Activated effector memory CD4-positive, alpha-beta T cell treated with anti-CD3 and anti-CD28 coated beads, Interleukin-2, amount 50 U/mL, for 16 hours (primary cell): ENCODE results near the gene NFKB2.

Experiments
- DNase-seq: peaks from one replicate; pipeline ENCODE4 v3.0.0-alpha.2; 2020

NFKB2 gene

GRCh38 chr10:102409604-102410428 lies 14.3 kb downstream of the NFKB2 start:
- no peak for DNase-seq

GRCh38 chr10:102410429-102411073 lies 15.0 kb downstream of the NFKB2 start:
- peak; percentile 83 for DNase-seq

GRCh38 chr10:102411341-102412255 lies 16.1 kb downstream of the NFKB2 start:
- no peak for DNase-seq

GRCh38 chr10:102412293-102412692 lies 16.8 kb downstream of the NFKB2 start:
- no peak for DNase-seq

DNA sequence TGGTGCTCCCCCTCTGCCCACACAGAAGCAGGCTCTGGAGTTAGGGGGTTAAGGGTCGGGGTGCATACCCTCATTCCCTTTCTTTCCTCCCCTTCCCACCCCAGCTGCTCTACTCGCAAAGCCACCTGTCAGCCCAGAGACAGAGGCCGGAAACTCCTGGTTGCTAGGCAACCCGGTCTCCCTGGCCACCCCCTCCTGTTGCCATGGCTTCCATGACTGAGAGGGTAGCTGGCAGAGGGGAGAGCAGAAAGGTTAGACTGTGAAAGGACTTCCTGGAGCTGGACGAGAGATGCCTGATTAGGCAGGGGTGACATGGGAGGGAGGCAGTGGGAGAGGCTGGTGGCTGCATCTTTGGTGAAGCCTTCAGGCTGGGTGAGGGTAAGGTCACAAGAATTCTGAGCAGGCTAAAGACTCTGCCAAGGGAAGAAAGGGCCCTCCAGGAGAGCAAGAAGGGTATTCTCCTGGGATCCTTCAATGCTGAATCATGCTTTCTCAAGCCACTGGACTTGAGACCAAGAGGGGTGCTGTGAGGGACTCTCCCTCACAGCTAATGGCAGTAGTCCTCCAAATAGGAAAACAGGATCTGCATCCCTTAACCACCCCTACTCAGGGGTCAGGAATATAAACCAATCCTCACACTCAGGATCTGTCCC lies 17.7 kb downstream of the NFKB2 start:
- DNase-seq: peak; percentile 78

DNA sequence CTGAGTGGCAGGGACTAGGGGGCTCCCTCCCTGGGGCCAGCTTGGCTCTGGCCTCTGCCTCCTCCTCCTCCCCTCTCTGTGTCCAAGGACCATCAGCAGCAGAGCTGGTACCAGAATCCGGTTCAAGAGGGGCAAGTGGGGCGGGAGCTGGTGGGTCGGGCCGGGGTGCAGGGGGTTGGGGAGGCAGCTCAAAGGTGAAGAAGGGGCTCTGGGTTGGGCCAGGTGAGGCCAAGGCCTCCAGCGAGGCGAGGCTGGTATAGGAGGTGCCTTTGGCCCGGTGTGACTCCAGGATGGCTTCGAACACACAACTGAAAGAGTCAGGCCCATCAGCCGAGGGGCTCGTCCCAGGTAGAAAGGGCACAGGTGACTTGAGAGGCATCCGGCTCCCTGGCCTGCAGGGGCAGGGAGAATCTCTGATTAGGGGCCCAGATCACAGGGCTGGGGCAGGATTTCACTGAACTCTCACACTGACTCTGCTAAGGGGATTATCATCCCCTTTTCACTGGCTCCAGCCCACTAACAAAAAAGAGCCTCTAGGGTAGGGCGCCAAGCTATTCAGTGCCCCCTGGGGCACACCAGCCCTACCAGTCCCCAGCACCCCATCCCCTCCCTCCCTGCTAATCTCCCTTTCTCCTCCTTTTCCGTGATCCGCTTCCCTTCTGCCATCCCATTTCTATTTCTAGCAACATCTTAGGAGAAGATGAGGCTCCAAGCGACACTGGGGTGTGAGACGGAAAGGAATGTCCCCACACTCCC lies 18.5 kb downstream of the NFKB2 start:
- no peak for DNase-seq

DNA sequence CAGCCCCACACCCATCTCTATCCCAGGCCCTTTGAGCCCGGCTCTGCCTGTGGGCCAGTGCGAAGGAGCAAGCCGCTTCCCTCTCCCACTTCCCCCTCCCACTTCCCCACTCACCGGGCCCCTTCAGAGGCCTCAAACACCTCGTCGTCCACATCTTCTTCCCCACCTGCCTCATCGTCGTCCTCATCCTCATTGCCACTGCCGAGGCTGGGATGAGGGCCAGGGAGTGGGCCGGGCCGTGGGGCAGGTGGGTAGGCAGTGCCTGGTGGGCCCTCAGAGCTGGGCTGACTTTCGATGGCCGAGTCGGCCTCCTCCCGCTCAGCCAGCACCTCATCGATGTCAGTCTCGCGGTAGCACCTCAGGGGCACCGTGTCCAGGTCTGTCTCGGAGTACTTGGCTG lies 19.2 kb downstream of the NFKB2 start:
- no peak for DNase-seq

DNA sequence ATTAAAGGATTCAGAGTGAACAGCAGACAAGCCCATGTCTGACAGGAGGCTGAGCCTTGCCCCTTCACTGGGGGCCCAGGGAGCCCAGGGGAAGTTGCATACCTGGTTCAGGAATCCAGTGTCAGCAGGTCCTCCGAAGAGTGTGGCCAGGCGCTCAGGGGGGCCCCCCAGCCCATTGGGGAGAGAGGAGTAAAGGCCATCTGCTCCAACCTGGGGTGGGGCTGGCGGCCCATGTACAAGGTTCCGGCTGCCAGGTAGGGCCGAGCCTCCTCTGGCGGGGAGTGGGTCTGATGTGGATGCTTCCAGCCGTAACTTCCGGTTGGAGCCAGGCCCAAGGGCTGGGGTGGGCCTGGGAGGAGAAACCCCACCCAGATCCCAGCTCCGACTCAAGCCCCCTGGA lies 20.8 kb downstream of the NFKB2 start:
- DNase-seq: no peak

- no peak for DNase-seq
These were observed 21.2 kb downstream of the NFKB2 start for GRCh38 chr10:102416695-102417094.

DNA sequence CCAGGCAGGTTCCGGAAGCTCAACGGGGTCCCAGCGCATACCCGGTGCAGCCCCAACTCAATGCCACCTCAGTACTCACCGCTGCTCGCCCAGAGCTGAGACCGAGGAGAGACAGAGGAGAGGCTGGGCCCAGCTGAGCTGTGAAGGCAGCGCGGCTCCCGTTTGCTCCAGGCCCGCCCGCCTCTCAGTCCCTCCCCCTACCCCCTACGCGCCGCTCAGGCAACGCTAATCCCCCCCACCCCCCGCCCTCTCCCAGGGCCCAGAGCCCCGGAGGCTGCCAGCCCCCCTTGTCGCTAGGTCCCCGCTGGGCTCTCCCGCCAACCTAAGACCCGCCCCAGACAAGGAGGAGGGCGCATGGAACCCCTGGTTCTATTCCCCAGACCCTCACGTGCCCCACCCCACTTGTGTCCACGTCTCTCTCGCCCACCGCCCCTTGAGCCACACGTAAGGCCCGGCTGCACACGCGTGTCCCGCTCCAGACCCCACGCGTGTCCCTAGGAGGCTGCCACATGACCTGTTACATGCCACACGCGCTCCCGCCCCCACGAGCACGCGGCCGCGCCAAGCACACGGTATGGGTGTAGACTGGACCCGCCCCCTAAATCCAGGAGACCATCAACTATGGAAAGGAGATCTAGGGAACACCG lies 23.2 kb downstream of the NFKB2 start, which contains the start of gene PSD:
Gene PSD, minus strand, starts transcription at position 164 of the 647 bp plus-strand sequence. CDS start 1,747 bp downstream, outside the sequence.
- DNase-seq: no peak

GRCh38 chr10:102419269-102420180 lies 24.0 kb downstream of the NFKB2 start:
- DNase-seq: peak; percentile 91

- no peak for DNase-seq
These were observed 24.7 kb downstream of the NFKB2 start for GRCh38 chr10:102420181-102420713.

- DNase-seq: peak; percentile 97
These were observed 25.4 kb downstream of the NFKB2 start, which contains the start of gene FBXL15 for GRCh38 chr10:102420714-102421506. FBXL15 (plus strand) TSS chr10:102420836; CDS start chr10:102421130, 294 bp downstream.

GRCh38 chr10:102421507-102421756 lies 25.9 kb downstream of the NFKB2 start:
- DNase-seq: no peak

- peak; percentile 76 for DNase-seq
These were observed 26.4 kb downstream of the NFKB2 start for GRCh38 chr10:102421757-102422512.

DNA sequence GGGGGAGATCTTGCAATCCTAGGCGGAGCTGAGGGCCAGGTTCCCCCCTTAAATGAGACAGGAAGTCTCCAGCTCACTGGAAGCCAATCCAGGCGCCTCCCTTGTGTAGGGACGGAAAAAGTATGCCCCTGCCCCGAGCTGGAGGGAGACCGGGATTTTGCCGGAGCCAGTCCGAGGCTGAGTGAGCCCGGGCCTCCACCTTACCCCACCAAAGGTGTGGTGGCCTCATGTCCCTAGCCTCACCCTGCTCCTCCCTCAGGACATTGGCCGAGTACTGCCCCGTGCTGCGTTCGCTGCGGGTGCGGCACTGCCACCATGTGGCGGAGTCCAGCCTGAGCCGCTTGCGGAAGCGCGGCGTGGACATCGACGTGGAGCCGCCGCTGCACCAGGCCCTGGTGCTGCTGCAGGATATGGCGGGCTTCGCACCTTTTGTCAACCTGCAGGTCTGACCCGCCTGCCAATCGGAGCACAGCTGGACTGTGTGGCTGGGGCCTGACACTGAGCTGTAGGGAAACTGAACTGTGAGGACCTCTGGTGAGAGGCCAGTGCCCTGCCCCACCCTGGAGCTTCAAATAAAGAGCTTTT lies 27.1 kb downstream of the NFKB2 start:
- peak; percentile 83 for DNase-seq

GRCh38 chr10:102423372-102423968 lies 28.0 kb downstream of the NFKB2 start:
- no peak for DNase-seq

- no peak for DNase-seq
These were observed 28.6 kb downstream of the NFKB2 start for GRCh38 chr10:102424145-102424544.
